HG03457 (cell line): ENCODE data around the gene MAML3.

Source experiments
- ATAC-seq: cut with Tn5 transposase; IDR thresholded peaks from one replicate; pipeline ENCODE4 v1.9.1; 2021; ENCODE audit warnings: moderate number of reproducible peaks; ENCODE audit not compliant: unreplicated experiment

MAML3 gene

GRCh38 chr4:140012688-140013486 is 141.1 kb downstream of the MAML3 start:
- ATAC-seq: no peak

GRCh38 chr4:140005699-140006098 is 148.3 kb downstream of the MAML3 start:
- no peak for ATAC-seq

GRCh38 chr4:140004922-140005627 is 148.9 kb downstream of the MAML3 start:
- no peak for ATAC-seq

GRCh38 chr4:140004549-140004895 is 149.5 kb downstream of the MAML3 start:
- ATAC-seq: no peak

- ATAC-seq: no peak
These were observed 150.0 kb downstream of the MAML3 start for GRCh38 chr4:140003876-140004548.

GRCh38 chr4:140000232-140000631 is 153.8 kb downstream of the MAML3 start:
- ATAC-seq: no peak

- ATAC-seq: no peak
These were observed 164.9 kb downstream of the MAML3 start for GRCh38 chr4:139988863-139989765.

GRCh38 chr4:139987502-139987850 is 166.5 kb downstream of the MAML3 start:
- ATAC-seq: no peak

GRCh38 chr4:139986689-139987501 is 167.1 kb downstream of the MAML3 start:
- ATAC-seq: no peak

- ATAC-seq: no peak
These were observed 167.9 kb downstream of the MAML3 start for GRCh38 chr4:139986106-139986505.

- no peak for ATAC-seq
These were observed 168.6 kb downstream of the MAML3 start for GRCh38 chr4:139985401-139985800.

GRCh38 chr4:139984471-139984870 is 169.5 kb downstream of the MAML3 start:
- no peak for ATAC-seq

GRCh38 chr4:139978692-139979091 is 175.3 kb downstream of the MAML3 start:
- peak; percentile 90 for ATAC-seq

GRCh38 chr4:139977838-139978609 is 176.0 kb downstream of the MAML3 start:
- ATAC-seq: peak; percentile 46

GRCh38 chr4:139975830-139976272 is 178.1 kb downstream of the MAML3 start:
- no peak for ATAC-seq

- no peak for ATAC-seq
These were observed 180.4 kb downstream of the MAML3 start for GRCh38 chr4:139973616-139974015.

- ATAC-seq: no peak
These were observed 181.0 kb downstream of the MAML3 start for GRCh38 chr4:139973015-139973414.

- no peak for ATAC-seq
These were observed 181.7 kb downstream of the MAML3 start for GRCh38 chr4:139972305-139972704.

- no peak for ATAC-seq
These were observed 182.9 kb downstream of the MAML3 start for GRCh38 chr4:139971111-139971510.
